D721Med (cell line): Measurements from ENCODE around the gene PIM1.

Experiments used
- DNase-seq: peaks from one replicate; pipeline ENCODE4 v3.0.0; 2011; ENCODE audit warnings: low spot score; ENCODE audit not compliant: insufficient read length
- FAIRE-seq: peaks from 2 replicates; lab custom pipeline; 2011; peaks lifted over from hg19 to GRCh38; lab: Jason Lieb, UNC
- TF ChIP-seq, protein P1 (sequence below): IDR thresholded peaks from 2 replicates; pipeline ENCODE4 v1.5.1; 2012; ENCODE audit warnings: mild to moderate bottlenecking, control low read depth; ENCODE audit not compliant: insufficient read depth; ENCODE audit errors: missing control alignments

Gene PIM1

DNA sequence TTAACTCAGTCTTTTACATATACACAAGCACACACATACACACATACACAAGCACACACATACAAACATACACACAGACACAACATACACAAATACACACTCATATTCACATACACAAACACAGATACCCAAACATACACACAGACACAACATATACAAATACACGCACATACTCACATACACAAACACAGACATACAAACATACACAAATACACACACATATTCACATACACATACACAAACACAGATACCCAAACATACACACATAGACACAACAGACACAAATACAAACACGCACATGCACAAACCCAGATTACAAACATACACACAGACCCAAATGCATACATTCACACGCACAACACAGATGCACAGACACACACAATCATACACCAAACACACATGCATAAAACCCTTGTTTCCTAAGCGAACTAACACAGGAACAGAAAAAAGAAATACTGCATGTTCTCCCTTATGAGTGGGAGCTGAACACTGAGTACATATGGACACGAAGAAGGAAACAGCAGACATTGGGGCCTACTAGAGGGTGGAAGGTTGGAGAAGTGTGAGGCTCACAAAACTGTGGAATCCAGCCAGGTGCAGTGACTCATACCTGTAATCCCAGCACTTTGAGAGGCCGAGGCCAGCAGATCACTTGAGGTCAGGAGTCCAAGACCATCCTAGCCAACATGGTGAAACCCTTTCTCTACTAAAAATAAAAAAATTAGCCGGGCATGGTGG, 34.2 kb downstream of the PIM1 start:
- TF ChIP-seq, protein P1, sequence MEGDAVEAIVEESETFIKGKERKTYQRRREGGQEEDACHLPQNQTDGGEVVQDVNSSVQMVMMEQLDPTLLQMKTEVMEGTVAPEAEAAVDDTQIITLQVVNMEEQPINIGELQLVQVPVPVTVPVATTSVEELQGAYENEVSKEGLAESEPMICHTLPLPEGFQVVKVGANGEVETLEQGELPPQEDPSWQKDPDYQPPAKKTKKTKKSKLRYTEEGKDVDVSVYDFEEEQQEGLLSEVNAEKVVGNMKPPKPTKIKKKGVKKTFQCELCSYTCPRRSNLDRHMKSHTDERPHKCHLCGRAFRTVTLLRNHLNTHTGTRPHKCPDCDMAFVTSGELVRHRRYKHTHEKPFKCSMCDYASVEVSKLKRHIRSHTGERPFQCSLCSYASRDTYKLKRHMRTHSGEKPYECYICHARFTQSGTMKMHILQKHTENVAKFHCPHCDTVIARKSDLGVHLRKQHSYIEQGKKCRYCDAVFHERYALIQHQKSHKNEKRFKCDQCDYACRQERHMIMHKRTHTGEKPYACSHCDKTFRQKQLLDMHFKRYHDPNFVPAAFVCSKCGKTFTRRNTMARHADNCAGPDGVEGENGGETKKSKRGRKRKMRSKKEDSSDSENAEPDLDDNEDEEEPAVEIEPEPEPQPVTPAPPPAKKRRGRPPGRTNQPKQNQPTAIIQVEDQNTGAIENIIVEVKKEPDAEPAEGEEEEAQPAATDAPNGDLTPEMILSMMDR, result no peak
- FAIRE-seq, result no peak
- no peak for DNase-seq

DNA sequence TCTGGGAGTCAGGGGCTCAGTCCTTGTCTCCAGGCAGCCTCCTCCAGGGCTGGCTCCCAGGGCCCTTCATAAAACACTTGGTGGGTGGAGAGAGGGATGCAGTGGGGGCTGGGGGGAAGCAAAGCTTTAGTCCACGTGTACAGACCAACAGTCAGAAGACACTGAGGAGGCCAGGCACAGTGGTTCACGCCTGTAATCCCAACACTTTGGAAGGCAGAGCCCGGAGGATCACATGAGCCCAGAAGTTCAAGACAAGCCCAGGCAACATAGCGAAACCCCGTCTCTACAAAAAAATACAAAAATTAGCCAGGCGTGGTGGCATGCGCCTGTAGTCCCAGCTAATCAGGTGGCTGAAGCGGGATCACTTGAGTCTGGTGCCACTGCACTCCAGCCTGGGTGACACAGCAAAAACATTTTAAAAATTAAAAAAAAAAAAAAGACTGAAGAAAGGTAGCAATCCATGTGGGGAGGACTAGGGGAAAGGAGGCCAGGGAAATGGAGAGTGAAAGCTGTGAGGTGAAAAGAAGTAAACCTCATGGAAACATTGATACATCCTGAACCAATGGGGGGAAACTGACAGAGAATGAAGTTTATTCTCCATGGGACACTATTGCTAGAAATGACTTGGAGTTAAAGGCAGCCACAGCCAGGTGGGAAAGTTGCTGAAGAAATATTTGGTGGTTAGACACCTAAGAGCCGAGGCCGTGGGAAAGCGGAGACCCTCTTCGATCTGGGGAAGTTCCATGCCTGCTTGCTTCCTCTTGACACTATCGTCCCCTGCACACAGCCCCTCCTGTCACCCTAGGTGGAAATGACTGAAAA, 35.4 kb downstream of the PIM1 start:
- DNase-seq (no peak), FAIRE-seq (no peak)
- TF ChIP-seq, protein P1, result no peak

DNA sequence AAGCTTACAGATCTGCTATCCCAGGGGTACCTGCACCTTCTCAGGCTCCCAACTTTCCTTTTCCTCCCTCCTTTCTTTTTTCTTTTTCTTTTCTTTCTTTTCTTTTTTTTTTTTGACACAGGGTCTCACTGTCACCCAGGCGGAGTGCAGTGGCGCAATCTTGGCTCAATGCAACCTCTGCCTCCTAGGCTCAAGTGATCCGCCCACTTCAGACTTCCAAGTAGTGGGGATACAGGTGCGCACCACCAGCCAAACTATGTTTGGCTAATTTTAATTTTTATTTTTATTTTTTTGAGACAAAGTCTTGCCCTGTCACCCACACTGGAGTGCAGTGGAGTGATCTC, 36.0 kb downstream of the PIM1 start:
- FAIRE-seq, result no peak

DNA sequence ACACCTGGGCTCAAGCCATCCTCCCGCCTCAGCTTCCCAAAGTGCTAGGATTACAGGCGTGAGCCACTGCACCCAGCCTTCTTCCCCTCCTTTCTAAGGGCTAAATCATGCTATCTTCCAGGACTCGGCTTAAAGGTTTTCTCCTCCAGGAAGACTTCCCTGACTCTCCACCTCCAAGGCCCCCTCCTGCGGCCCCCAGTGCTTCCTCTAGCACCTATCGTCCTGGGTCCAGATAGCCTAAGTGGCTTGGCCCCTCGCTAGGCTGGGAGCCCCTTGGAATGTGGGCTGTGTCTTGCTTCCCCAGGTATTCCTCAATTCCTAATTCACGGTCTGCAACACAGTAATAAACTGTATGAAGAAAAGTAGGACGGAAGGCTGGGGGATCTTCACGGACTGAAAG, 36.7 kb downstream of the PIM1 start:
- TF ChIP-seq, protein P1, result no peak
- FAIRE-seq, result no peak
- no peak for DNase-seq

More for the DNA sequence above, 36.0 kb downstream of the PIM1 start:
- DNase-seq, result no peak
- TF ChIP-seq, protein P1, result no peak

DNA sequence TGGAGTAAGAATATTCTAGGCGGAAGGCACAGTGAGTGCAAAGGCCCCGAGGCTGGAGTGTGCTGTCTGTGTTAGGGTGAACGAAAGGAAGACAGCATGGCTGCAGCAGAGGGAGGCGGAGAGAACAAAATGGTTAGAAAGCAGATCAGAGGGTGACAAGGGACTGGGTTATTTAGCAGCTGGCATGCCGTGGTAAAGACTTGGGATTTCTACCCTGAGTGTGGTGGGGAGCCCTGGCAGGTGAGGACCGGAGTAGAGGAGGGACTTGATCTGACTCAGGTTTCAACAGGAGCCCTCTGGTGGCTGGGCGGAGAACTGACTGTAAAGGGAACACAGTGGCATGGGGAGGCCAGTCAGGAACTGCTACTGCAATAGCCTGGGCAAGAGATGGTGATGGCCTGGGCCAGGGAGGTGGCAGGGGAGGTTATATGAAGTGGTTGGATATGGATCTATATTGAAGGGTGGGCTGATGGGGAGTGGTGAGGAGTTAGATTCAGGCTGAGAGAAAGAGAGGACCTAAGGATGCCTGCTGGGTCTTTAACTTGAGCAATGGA, 38.0 kb downstream of the PIM1 start:
- DNase-seq, result peak; percentile 49
- TF ChIP-seq, protein P1, result peak; percentile 65
- no peak for FAIRE-seq

DNA sequence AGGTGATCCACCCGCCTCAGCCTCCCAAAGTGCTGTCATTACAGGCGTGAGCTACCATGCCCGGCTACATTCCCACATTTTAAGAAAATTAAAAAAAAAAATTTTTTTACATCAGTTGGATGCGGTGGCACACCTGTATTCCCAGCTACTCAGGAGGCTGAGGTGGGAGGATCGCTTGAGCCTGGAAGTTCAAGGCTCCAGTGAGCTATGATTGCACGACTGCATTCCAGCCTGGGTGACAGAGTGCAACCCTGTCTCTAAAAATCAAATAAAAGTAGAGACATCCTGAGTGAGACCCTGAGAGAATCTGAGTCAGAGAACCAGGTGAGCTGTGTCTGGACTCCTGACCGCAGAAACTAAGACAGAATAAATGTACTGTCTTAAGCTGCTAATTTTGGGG, 38.8 kb downstream of the PIM1 start:
- FAIRE-seq, result no peak
- TF ChIP-seq, protein P1, result no peak
- no peak for DNase-seq
